Vagina (tissue), 2 donors: Measurements from ENCODE around the gene CRY1.
"Not testable (repeated sequence)": the region's sequence is repeated elsewhere in the genome, so short reads cannot be mapped to it uniquely, and the experiment has no call there.

Source experiments
- POLR2A ChIP-seq, 2 donors: fragments of 450-650 bp; IDR thresholded peaks; one replicate each; pipeline ENCODE4 v1.6.1; 2017; ENCODE audit warnings: antibody characterized with exemption in 2 of 2, mild to moderate bottlenecking in 2 of 2, moderate library complexity in 2 of 2
- TF ChIP-seq, protein P1 (sequence below), 3 experiments: fragments of 450-650 bp in 2 of 3; fragments of 200-600 bp in 1 of 3; sonication (generic) in 1 of 3; IDR thresholded peaks; one replicate each; pipeline ENCODE4 v1.5.1; 2017 to 2019; ENCODE audit warnings: antibody characterized with exemption in 3 of 3, mild to moderate bottlenecking in 2 of 3, moderate library complexity in 2 of 3

DNA sequence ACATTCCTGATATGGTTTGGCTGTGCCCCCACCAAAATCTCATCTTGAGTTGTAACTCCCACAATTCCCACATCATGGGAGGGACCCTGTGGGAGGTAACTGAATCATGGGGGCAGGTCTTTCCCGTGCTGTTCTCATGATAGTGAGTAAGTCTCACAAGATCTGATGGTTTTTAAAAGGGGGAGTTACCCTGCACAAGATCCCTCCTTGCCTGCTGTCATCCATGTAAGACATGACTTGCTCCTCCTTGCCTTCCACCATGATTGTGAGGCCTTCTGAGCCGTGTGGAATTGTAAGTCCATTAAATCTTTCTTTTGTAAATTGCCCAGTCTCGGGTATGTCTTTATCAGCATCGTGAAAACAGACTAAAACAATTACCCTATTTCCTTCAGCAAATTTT, 90.7 kb downstream of the CRY1 start:
- TF ChIP-seq, protein P1, sequence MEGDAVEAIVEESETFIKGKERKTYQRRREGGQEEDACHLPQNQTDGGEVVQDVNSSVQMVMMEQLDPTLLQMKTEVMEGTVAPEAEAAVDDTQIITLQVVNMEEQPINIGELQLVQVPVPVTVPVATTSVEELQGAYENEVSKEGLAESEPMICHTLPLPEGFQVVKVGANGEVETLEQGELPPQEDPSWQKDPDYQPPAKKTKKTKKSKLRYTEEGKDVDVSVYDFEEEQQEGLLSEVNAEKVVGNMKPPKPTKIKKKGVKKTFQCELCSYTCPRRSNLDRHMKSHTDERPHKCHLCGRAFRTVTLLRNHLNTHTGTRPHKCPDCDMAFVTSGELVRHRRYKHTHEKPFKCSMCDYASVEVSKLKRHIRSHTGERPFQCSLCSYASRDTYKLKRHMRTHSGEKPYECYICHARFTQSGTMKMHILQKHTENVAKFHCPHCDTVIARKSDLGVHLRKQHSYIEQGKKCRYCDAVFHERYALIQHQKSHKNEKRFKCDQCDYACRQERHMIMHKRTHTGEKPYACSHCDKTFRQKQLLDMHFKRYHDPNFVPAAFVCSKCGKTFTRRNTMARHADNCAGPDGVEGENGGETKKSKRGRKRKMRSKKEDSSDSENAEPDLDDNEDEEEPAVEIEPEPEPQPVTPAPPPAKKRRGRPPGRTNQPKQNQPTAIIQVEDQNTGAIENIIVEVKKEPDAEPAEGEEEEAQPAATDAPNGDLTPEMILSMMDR (IDR thresholded peaks at IDR 0.05), result not testable (repeated sequence)
- TF ChIP-seq POLR2A (IDR thresholded peaks at IDR 0.05), result not testable (repeated sequence)
